ENCODE results near the gene CIT.

CIT gene

DNA sequence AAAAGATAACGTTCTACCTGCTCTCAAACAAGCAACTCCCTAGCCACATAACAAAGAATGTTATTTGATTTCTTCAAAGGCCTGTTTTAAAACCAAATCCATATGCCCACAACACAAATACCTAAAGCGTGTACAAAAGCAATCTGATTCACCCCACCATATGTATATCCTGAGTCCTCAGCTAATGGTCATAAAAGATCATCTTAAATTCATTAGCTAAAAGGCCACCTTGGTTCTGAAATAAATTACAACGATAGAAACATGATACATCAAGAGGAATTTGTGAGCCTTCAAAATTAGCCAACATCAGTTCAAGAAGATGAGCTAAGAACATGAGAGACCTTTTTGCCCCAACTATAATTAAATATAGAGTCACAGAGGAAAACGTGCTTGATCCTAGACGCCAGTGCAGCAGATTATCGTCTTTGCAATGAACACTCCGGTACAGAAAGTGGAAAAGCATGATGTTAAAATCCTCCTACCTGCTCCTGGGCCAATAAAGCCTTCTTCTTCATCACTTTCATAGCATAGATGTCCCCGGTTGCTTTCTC, 20.0 kb downstream of the CIT start:
- DNase-seq: no peak

DNA sequence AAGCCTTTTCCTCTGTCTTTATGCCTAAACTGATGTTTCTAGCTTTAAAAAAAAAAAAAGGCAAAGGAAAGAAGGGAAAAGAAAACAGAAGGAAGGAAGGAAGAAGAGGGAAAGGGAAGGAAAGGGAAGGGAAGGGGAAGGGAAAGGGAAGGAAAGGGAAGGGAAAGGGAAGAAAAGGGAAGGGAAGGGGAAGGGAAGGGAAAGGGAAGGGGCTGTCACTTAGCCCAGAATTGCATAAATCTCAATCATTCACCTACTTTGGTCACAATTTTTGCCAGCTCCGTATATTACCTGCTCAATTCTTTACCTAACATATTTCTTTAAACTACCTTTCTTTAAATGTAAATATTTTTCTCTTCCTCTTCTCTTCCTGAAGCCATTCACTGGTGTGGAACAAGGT, 26.8 kb downstream of the CIT start:
- DNase-seq: no peak

- DNase-seq: peak; percentile 81 to 92
Measured at GRCh38 chr12:119843100-119843499, 34.0 kb downstream of the CIT start.

DNA sequence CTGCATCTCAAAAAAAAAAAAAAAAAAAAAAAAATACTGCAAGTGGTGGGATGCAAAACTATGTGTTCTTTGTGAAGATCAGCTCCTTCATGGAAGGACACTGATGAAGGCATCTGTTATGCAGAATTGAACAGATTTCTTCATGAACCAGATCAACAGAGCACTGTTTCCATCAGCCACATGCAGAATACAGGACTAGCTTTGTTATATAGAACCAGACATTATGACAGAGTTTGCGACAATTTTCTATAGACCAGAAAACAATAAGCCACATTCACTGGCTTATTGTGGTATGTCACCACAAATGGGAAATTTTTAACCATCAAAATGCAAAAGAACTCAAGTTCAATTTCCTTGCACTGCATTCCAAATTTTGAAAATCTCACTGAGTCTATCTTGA, 34.7 kb downstream of the CIT start:
- DNase-seq: no peak

- DNase-seq: no peak
Measured at GRCh38 chr12:119841433-119842210, 35.5 kb downstream of the CIT start.

- no peak for DNase-seq
Measured at GRCh38 chr12:119840582-119840981, 36.5 kb downstream of the CIT start.

DNA sequence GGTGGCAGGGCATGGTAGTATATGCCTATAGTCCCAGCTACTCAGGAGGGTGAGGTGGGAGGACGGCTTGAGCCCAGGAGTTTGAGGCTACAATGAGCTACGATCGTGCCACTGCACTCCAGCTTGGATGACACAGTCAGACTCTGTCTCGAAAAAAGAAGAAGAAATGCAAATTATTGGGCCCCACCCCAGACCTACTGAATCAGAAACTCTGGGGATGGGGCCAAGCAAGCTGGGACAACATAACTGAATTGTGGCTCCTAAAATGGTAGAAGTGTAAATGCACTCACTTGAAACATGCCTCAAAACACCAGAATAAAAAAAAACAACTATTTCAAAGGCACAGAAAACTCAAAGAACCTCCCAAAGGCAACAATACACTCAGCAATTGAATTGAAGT, 37.0 kb downstream of the CIT start:
- no peak for DNase-seq

DNA sequence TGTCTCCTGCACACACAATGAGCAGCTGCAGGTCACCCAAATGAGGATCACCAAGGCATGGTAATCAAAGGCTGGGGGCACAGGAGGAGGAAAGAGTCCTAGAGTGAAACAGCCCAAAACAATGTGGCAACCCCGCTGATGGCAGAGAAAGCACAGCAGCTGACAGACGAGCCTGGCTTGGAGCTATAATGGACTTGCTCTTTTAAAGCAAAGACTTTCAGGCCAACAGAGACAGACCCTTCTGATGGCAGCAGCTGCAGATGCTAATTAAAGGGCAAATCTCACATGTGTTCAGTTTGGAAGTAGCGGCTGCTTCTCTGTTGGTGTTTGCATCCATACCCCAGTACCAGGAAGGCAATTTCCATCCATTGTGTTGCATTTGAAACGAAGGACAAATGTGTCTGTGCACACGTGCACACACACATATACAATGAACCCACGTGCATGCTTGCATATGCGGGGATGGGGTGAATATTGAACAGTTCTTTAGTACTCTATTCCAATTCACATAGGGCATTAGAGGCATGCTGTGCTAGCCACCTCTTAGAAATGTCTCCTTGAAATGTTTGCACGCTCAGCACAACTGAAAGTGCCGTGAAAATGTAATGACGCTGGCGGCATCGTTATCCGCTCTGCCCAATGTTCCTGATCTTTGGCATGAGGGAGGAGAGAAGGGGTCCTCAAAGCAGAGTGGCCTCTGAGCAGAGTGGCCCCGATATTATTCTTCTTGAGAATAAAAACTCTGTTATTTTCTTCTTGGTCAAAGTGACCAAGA, 38.1 kb downstream of the CIT start:
- DNase-seq: no peak

DNA sequence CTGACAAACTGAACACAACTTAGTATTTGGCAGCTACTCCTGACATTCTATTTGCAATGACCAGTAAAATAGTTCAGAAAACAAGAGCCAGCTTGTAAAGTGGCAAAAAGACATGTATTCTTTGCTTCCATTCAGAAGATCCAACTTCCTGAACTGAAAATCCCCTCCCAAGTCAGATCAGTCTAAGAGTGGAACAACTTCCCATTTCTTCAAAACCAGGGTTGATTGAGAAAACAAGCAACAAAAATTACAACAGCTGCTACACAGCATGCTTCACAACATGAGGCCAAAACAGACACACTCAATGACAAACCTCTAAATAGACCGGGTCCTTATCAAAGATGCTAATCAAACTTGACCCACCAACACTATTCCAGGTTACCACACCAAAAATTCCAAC, 40.3 kb downstream of the CIT start:
- DNase-seq: no peak

DNA sequence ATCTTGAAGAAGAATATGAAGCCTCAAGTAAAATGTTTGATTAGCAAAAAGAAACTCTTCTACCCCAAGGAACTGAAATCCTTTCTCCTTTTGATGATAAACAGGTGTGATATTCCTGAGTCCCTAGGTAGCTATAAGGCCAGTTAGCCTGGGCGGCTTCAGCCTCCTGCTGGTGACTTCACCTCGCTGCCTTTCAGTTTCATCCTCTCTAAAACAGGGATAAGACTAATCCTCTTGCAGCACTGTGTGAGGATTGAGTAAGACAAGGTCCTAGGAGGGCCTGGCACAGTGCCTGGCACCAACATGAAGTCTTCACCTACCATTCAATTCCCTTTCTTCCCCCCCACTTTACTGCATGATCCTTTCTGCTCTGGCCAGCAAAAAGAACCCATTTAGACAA, 42.1 kb downstream of the CIT start:
- peak in 1 of 2 experiments; percentile 7 for DNase-seq

DNA sequence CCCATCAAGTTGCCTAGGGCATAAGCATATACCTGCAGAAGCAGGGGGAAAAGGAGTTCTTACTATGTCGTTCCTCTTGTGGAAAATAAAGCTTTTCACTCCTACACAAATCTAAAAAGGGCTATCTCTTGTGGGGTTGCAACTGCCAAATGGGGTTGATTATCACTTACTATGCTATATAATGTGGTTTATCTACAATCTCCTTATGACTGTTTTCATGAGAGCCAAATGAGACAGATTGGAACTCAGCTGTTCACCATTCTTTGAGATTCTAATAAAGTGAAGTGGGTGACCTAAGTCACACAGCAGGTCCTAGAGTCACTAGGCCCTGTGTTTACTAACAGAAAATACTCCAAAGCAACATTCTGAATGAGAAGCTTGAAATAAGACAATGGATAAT, 47.7 kb downstream of the CIT start:
- DNase-seq: peak in 1 of 2 experiments; percentile 26

DNA sequence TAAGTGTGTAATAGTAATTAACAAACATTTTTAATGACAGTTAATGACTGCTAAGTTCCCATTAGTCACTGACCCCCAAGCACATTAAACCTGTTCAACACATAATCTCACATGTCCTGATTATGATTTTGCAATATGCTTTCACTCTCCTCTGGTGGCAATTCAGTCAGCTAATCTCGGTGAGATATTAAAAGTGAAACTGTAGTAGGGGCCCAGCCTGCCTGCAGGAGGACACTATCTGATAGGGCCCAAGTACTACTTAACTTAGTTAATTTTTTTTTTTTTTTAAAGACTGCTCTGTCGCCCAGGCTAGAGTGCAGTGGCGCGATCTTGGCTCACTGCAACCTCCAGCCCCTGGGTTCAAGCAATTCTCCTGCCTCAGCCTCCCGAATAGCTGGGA, 48.8 kb downstream of the CIT start:
- no peak for DNase-seq

- DNase-seq: no peak
Measured at GRCh38 chr12:119827760-119828159, 49.4 kb downstream of the CIT start.

DNA sequence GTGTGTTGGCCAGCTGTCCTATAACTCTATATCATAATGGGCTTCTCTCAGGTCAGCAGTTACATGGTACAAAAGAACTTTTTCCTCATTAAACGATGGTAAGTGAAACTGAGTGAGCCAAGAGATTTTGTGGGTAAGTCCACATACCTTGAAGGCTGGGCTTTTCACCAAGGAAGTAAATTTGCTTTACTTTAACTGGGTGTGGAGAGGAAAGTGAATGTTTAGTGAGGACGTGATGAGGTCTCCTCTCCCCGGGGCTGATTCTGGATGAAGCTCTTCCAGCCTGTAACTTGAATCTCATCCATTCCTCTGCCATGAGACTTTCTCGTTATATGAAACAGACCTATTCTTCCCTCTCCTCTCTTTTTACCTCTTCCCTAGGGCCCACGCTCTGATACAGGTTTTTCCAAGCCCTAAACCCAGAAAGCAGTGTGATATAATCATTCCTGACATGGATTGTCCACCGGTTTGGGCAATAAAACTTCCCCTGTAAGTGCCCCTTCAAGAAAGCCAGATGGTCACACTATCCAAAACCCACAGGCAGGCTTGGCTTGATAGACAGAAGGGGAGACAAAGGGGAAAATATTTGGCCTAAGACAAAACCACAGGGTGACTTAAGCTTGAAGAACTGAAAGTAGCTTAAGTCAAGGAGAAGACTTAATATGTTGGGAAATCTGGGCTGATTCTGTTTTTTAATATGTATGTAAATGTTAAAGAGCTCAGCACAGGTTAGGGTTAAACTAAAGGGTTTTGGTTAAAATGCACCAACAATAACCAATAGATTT, 50.3 kb downstream of the CIT start:
- DNase-seq: peak in 1 of 2 experiments; percentile 52

DNA sequence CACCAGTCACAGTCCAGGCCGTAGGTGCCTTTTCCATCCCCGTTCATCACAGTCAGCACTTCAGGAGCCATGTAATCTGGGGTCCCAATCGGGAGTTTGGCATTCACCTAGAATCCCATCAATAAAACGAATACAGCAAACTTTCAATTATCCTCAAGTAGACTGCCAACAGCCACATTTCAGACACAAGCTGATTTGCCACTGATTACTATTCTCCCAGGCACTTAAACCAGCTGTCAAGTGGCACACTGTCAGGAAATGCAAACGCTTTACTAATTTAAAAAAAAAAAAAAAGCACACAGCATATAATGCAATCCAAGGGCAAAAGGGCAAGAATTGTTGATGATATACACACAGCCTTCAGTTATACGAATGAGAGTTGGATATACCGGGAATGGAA, 51.9 kb downstream of the CIT start:
- no peak for DNase-seq

GRCh38 chr12:119822046-119822445, 55.1 kb downstream of the CIT start:
- no peak for DNase-seq

DNA sequence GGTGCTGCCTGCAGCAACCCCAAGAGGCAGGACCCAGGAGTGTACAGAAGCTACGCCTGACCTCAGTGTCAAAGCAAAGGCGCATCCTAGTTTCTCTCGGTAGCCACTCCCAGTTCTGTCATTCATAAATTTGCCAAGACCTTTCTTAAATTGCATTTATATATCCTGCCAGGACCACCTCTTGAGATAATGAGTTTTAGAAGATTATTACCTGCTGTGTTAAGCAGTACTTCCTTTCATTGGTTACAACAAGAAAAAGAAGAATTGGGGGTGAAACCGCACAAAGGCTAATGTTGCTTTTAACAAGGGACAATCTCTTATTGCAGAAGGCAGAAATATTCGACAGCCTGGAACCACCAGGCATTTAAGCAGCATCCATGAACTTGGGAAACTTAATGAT, 57.8 kb downstream of the CIT start:
- no peak for DNase-seq

DNA sequence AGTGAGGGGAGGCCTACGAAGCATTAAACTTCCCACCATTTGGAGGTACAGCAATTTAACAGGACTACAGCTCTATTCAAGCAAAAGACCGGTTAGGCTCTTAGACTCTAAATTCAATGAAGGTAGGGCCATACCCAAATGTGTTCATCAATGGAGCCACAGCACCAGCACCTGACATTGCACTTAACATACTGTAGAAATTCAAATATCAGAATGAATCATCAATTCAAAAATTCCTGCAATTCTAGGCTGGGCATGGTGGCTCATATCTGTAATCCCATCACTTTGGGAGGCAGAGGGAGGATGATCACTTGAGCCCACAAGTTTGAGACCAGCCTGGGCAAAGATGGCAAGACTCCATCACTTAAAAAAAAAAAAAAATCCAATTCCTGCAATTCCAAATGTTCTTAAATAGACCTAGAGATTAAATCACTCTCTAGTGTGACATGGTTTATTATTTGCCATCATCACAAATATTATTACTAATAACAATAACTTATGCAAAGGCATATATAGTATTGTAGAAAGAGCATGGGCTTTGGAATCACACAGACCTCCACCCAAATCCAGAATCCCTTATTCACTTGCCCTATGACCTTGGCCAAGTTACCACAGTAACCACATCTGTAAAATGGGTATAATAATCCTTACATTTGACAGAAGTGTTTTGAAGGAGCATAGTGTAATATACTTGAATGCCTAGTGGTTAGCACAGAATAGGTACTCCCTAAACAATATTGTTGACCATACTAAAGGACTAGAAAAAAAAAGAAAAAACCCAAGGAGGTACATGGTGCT, 59.4 kb downstream of the CIT start:
- no peak for DNase-seq

DNA sequence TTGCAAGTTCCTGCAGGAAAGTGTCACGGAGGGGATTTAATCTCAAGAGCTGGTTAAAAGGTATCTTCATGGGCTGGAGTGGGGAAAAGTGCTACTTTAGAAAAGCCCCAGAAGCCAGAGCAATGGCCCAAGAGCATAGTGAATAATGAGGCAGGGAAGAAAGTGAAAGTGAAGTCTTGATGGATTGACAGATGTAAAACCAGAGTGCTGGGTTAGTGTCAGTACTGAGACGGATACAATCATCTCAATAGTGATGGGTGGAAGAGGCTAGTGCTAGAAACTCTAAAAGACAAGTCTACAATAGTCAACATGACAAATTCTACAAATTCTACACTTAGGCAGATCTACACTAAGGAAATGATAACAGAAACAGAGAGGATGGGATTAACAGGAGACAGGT, 68.1 kb downstream of the CIT start:
- DNase-seq: no peak

DNA sequence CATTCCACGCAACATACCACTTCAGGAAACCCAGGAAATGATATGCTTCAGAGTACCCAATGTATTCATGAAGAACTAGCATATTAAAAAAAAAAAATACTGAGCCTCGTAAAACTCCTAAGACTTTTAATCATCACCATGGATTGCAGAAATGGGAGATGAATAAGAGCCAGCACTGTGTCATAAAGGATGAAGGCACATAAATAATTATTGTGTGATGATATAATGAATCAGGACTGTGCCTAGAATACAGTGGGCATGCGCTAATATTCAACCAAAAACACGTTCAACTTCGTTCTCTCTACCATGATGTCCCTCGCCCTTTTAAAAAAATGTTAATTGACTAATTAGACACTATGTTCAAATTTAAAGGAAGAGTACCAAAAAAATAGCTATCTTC, 68.7 kb downstream of the CIT start:
- DNase-seq: no peak

DNA sequence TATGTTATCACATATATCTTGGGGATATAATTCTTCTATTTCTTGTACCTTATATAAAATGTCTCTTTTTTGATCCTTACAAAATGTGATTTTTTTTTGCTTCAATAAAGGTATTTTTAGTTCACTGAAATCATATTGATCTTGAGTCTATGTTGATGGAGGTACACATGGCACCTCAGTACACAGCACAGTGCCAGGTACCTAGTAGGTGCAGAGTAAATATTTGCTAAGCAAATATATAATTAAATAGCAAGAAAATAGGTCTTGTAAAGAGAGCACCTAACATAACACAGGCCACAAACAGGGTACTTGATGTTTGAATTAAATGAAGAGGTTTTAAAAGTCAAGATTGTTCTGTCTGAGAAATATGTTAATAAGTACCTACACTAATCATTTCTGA, 69.7 kb downstream of the CIT start:
- DNase-seq: no peak

DNA sequence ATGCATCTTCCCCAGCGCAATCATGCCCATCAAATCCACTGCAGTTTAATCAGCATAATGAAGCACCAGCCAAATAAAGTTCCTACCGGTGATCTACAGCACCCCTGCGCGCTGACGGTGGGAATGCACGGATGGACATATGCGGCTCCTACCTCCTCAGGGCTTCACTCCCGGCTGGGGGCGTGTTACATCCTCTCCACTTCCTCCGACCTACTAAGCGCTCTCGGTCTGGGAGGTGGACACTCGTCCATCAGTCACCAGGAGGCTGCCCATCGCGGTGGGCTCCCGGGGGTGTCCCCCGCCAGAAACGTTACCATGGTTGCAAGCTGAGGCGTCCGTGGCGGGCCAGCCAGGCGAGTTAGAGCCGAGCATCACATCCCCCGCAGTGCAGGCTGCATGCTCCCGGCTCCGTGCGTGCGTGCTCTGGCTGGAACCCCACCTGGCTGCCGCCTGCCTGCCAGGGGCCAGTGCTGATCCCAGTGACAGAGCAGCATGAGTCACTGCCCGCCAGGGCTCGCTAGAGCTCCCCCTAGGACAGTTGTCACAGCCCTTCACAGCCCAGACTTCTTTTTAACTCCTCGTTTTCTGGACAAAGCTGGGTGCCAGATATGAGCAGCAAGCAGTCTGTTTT, 73.0 kb downstream of the CIT start:
- peak in 1 of 2 experiments; percentile 51 for DNase-seq
